ENCODE results near the gene FAM25C.
"Not testable (repeated sequence)": the region's sequence is repeated elsewhere in the genome, so short reads cannot be mapped to it uniquely, and the experiment has no call there.

The FAM25C gene

GRCh38 chr10:47999691-48000090, at the start of gene FAM25C:
Gene FAM25C, minus strand, starts transcription at chr10:47999791. Its CDS starts 26 bp downstream, at chr10:47999765.
- not testable (repeated sequence) for ATAC-seq

- ATAC-seq: not testable (repeated sequence)
Measured at GRCh38 chr10:48044557-48044956, 45.0 kb upstream of the FAM25C start.

- ATAC-seq: not testable (repeated sequence)
Measured at GRCh38 chr10:48031390-48031789, 31.8 kb upstream of the FAM25C start.

- not testable (repeated sequence) for ATAC-seq
Measured at GRCh38 chr10:48002306-48002705, 2.7 kb upstream of the FAM25C start.

- not testable (repeated sequence) for ATAC-seq
Measured at GRCh38 chr10:47994045-47994444, 5.5 kb downstream of the FAM25C start.

GRCh38 chr10:47992560-47992959, 7.0 kb downstream of the FAM25C start:
- not testable (repeated sequence) for ATAC-seq

GRCh38 chr10:47991706-47992105, 7.9 kb downstream of the FAM25C start:
- ATAC-seq: not testable (repeated sequence)

- ATAC-seq: not testable (repeated sequence)
Measured at GRCh38 chr10:47990097-47990496, 9.5 kb downstream of the FAM25C start.

GRCh38 chr10:47989542-47989950, 10.0 kb downstream of the FAM25C start:
- not testable (repeated sequence) for ATAC-seq

- peak; percentile 40 for ATAC-seq
Measured at GRCh38 chr10:47988718-47989541, 10.7 kb downstream of the FAM25C start.

GRCh38 chr10:47987952-47988351, 11.6 kb downstream of the FAM25C start:
- ATAC-seq: peak; percentile 83

- peak; percentile 85 for ATAC-seq
Measured at GRCh38 chr10:47986413-47987230, 13.0 kb downstream of the FAM25C start.

- ATAC-seq: not testable (repeated sequence)
Measured at GRCh38 chr10:47975409-47975808, 24.2 kb downstream of the FAM25C start.

GRCh38 chr10:47973131-47973530, 26.5 kb downstream of the FAM25C start:
- ATAC-seq: peak; percentile 35

GRCh38 chr10:47972077-47972476, 27.5 kb downstream of the FAM25C start:
- not testable (repeated sequence) for ATAC-seq

GRCh38 chr10:47971598-47971997, 28.0 kb downstream of the FAM25C start:
- not testable (repeated sequence) for ATAC-seq

GRCh38 chr10:47970047-47970446, 29.5 kb downstream of the FAM25C start:
- ATAC-seq: not testable (repeated sequence)

GRCh38 chr10:47968988-47969387, 30.6 kb downstream of the FAM25C start:
- ATAC-seq: not testable (repeated sequence)

GRCh38 chr10:47964280-47965063, 35.1 kb downstream of the FAM25C start:
- ATAC-seq: peak; percentile 90

GRCh38 chr10:47962785-47963184, 36.8 kb downstream of the FAM25C start:
- not testable (repeated sequence) for ATAC-seq

- ATAC-seq: not testable (repeated sequence)
Measured at GRCh38 chr10:47960699-47961098, 38.9 kb downstream of the FAM25C start.

GRCh38 chr10:47959677-47960076, 39.9 kb downstream of the FAM25C start:
- not testable (repeated sequence) for ATAC-seq

GRCh38 chr10:47957158-47957557, 42.4 kb downstream of the FAM25C start:
- ATAC-seq: not testable (repeated sequence)

All from SK-N-SH treated with all-trans-retinoic acid at 6 μM for 48 hours (cell line).